HG03460 (cell line): ENCODE results near the gene FGF21.
A peak's percentile ranks its signal among the peaks of the same experiment; 100 is the strongest.

Experiments
- ATAC-seq: cut with Tn5 transposase; IDR thresholded peaks from one replicate; pipeline ENCODE4 v1.9.1; 2021; ENCODE audit not compliant: unreplicated experiment

The FGF21 gene

GRCh38 chr19:48728911-48729664 lies 26.2 kb upstream of the FGF21 start:
- ATAC-seq, result no peak

- no peak for ATAC-seq
Observed at GRCh38 chr19:48731452-48731851, 23.9 kb upstream of the FGF21 start.

GRCh38 chr19:48734625-48735024 lies 20.7 kb upstream of the FGF21 start:
- no peak for ATAC-seq

- ATAC-seq, result no peak
Observed at GRCh38 chr19:48735031-48735615, 20.2 kb upstream of the FGF21 start.

GRCh38 chr19:48737360-48737998 lies 17.8 kb upstream of the FGF21 start:
- ATAC-seq, result no peak

- peak; percentile 81 for ATAC-seq
Observed at GRCh38 chr19:48738557-48739403, 16.5 kb upstream of the FGF21 start.

- ATAC-seq, result no peak
Observed at GRCh38 chr19:48739404-48740163, 15.7 kb upstream of the FGF21 start.

GRCh38 chr19:48740164-48740972 lies 15.0 kb upstream of the FGF21 start, which contains the start of gene RASIP1:
Gene RASIP1, minus strand, starts transcription at chr19:48740610. Its CDS starts 328 bp downstream, at chr19:48740282.
- ATAC-seq, result no peak

GRCh38 chr19:48741129-48741999 lies 14.0 kb upstream of the FGF21 start:
- ATAC-seq, result no peak

- ATAC-seq, result no peak
Observed at GRCh38 chr19:48742096-48742495, 13.2 kb upstream of the FGF21 start.

GRCh38 chr19:48745208-48745995 lies 9.9 kb upstream of the FGF21 start:
- no peak for ATAC-seq

GRCh38 chr19:48746110-48746509 lies 9.2 kb upstream of the FGF21 start:
- ATAC-seq, result no peak

- ATAC-seq, result no peak
Observed at GRCh38 chr19:48746738-48747575, 8.4 kb upstream of the FGF21 start, which contains the start of gene IZUMO1. Gene IZUMO1, minus strand, starts transcription at chr19:48746909. Its CDS starts 1,050 bp downstream, at chr19:48745859.

- no peak for ATAC-seq
Observed at GRCh38 chr19:48749571-48750198, 5.6 kb upstream of the FGF21 start.

- ATAC-seq, result no peak
Observed at GRCh38 chr19:48750351-48750750, 5.0 kb upstream of the FGF21 start.

- ATAC-seq, result no peak
Observed at GRCh38 chr19:48750771-48751504, 4.4 kb upstream of the FGF21 start.
